HG03097 (cell line): Measurements from ENCODE around the gene ISL2.

Source experiments
- ATAC-seq: cut with Tn5 transposase; IDR thresholded peaks from one replicate; pipeline ENCODE4 v1.9.1; 2021; ENCODE audit not compliant: unreplicated experiment, low FRiP score

The ISL2 gene

GRCh38 chr15:76327191-76328105 lies 9.1 kb upstream of the ISL2 start:
- no peak for ATAC-seq

- no peak for ATAC-seq
These were observed 8.4 kb upstream of the ISL2 start for GRCh38 chr15:76328106-76328696.

GRCh38 chr15:76328958-76329357 lies 7.6 kb upstream of the ISL2 start:
- ATAC-seq: no peak

- ATAC-seq: no peak
These were observed 6.4 kb upstream of the ISL2 start for GRCh38 chr15:76330080-76330680.

- no peak for ATAC-seq
These were observed 3.8 kb upstream of the ISL2 start for GRCh38 chr15:76332796-76333195.

GRCh38 chr15:76333309-76333708 lies 3.3 kb upstream of the ISL2 start:
- no peak for ATAC-seq

- no peak for ATAC-seq
These were observed 2.7 kb upstream of the ISL2 start for GRCh38 chr15:76333720-76334437.

- no peak for ATAC-seq
These were observed 1.9 kb upstream of the ISL2 start for GRCh38 chr15:76334438-76335306.

GRCh38 chr15:76335307-76336253 lies 993 bp upstream of the ISL2 start:
- ATAC-seq: no peak

- ATAC-seq: no peak
These were observed 604 bp downstream of the ISL2 start for GRCh38 chr15:76337059-76337695.

GRCh38 chr15:76337696-76338485 lies 1.3 kb downstream of the ISL2 start:
- no peak for ATAC-seq

GRCh38 chr15:76338486-76339304 lies 2.1 kb downstream of the ISL2 start:
- no peak for ATAC-seq

- ATAC-seq: no peak
These were observed 3.0 kb downstream of the ISL2 start for GRCh38 chr15:76339305-76340197.

- no peak for ATAC-seq
These were observed 3.7 kb downstream of the ISL2 start for GRCh38 chr15:76340198-76340802.

GRCh38 chr15:76340803-76341365 lies 4.3 kb downstream of the ISL2 start:
- ATAC-seq: no peak
